WI38 (cell line): ENCODE results near the gene BTBD2.
"Not testable (repeated sequence)": the region's sequence is repeated elsewhere in the genome, so short reads cannot be mapped to it uniquely, and the experiment has no call there.

Source experiments
- H3K4me3 ChIP-seq: 2 replicates; pipeline ENCODE4 v1.5.1; 2011; ENCODE audit warnings: low read depth, mild to moderate bottlenecking, control low read depth, low read length
- TF ChIP-seq, protein P1 (sequence below): IDR thresholded peaks from 2 replicates; pipeline ENCODE4 v1.5.1; 2012; ENCODE audit warnings: low read depth, mild to moderate bottlenecking, control low read depth, low read length

The BTBD2 gene

DNA sequence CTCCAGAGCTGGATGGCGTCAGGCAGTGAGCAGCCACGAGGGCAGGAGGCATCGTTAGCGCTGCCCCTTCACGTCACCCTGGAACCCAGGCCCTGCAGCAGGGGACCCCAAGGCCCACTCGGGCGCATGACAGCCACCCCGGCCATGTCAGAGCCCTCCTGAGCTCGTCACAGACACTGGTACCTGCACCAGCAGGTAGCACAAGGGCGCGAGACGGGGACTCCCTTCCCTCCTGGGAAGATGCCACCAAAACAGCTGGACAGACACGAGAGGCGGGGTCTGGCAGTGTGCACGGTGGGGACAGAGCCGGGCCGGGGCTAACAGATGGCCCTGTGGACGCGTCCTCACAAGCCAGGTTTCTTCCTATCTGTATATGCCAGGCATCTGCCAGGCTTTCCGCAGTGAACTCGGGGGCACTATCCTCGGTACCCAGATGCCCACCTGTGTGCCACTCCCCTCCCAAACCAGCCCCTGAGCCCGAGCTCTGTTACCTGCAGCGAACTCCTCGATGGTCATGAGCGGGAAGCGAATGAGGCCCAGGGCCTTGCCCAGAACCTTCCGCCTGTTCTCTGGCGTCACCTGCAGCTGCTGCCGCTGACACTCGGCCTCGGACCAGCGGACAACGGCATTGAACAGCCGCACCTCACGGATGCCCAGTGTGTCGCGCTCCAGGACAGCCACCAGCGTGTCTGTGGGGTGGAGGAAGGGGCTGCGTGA, 25.8 kb downstream of the BTBD2 start:
- H3K4me3 ChIP-seq = no peak overlapping the region
- TF ChIP-seq, protein P1, sequence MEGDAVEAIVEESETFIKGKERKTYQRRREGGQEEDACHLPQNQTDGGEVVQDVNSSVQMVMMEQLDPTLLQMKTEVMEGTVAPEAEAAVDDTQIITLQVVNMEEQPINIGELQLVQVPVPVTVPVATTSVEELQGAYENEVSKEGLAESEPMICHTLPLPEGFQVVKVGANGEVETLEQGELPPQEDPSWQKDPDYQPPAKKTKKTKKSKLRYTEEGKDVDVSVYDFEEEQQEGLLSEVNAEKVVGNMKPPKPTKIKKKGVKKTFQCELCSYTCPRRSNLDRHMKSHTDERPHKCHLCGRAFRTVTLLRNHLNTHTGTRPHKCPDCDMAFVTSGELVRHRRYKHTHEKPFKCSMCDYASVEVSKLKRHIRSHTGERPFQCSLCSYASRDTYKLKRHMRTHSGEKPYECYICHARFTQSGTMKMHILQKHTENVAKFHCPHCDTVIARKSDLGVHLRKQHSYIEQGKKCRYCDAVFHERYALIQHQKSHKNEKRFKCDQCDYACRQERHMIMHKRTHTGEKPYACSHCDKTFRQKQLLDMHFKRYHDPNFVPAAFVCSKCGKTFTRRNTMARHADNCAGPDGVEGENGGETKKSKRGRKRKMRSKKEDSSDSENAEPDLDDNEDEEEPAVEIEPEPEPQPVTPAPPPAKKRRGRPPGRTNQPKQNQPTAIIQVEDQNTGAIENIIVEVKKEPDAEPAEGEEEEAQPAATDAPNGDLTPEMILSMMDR = no peak

DNA sequence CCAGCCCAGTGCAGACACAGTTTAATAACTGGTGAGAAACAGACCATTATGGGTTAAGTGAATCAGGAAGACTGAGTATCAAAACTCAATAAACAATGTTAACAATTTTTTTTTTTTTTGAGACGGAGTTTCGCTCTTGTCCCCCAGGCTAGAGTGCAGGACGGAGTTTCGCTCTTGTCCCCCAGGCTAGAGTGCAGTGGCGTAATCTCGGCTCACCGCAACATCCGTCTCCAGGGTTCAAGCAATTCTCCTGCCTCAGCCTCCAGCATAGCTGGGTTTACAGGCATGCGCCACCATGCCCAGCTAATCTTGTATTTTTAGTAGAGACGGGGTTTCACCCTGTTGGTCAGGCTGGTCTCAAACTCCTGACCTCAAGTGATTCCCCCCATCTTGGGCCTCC, 27.1 kb downstream of the BTBD2 start:
- H3K4me3 ChIP-seq = not testable (repeated sequence)

DNA sequence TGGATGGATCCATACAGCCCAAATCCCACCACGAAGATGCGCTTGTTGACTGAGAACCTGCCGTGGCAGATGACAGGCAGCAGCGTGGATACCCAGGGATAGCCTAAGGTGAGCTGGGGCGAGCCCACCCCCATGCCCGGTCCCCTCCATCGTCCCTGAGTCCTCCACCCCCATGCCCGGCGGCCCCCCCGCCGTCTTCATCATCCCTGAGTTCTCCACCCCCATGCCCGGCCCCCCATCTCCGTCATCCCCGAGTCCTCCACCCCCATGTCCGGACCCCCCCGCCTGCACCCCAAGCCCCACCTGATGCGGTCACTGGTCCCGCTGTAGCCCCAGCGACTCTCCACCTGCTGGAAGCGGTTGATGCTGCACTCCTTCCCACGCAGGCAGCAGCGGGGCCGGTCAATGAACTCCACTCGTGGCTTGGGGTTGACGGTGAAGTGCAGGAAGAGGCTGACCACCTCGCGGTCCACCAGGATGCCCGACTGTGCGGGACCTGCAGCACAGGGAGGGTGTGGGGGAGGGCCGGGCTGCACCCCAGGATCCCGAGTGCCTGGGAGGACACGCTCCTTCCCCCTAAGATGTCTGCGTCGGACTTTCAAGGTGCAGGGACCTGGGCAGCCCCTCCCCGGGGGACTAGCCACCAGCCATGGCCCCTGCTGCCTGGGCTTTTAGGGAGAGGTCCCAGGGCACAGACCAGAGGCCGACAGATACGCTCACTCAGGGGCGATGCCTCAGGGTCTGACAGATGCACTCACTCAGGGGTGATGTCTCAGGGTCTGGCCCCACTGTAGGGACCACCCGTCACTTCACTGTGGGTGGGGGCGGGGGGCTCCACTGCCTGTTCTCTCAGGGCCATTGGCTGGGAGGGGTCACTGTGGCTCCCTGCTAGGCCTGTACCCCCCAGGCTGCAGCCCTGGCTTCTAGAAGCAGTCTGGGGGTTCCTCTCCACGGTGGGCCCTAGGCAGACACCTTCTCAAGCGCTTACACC, 28.0 kb downstream of the BTBD2 start:
- TF ChIP-seq, protein P1 = no peak

GRCh38 chr19:1986357-1987162, 29.0 kb downstream of the BTBD2 start:
- TF ChIP-seq, protein P1 = no peak
- no peak overlapping the region for H3K4me3 ChIP-seq

More for the DNA sequence above, 28.0 kb downstream of the BTBD2 start:
- no peak overlapping the region for H3K4me3 ChIP-seq

- TF ChIP-seq, protein P1 = no peak
Measured at GRCh38 chr19:1985588-1986356, 29.7 kb downstream of the BTBD2 start.

DNA sequence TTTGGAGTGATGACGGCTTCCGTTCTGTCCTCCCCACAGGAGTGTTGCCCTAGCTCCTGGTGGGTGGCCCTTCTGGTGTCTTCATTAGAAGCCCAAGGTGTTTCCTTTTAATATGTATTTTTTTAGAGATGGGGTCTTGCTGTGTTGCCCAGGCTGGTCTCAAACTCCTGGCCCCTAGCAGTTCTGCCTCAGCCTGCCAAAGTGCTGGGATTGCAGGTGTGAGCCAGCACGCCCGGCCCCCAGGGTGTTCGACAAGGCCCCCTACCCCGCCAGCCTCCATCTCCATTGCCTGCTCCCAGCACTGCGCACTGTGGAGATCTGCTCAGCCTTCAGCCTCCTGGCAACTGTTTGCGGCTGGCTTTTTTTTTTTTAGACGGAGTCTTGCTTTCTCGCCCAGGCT, 31.2 kb downstream of the BTBD2 start:
- TF ChIP-seq, protein P1 = no peak
- no peak overlapping the region for H3K4me3 ChIP-seq

More at GRCh38 chr19:1985588-1986356, 29.7 kb downstream of the BTBD2 start:
- no peak overlapping the region for H3K4me3 ChIP-seq

- H3K4me3 ChIP-seq = no peak overlapping the region
- TF ChIP-seq, protein P1 = no peak
Measured at GRCh38 chr19:1981253-1981652, 34.3 kb downstream of the BTBD2 start.
